Endothelial cell of umbilical vein (primary cell): ENCODE measurements around the gene GDF2. TPM values are rescaled to one million over a fixed set of nuclear protein-coding genes. Genes with fewer than 3 reads are reported as not detected.

ENCODE experiments used
- BruUV-seq: library from RNA; stranded (reverse); fragments of 400-500 nt; replicated peaks from 2 replicates; lab custom pipeline; 2021; lab: Mats Ljungman, UMichigan
- CTCF ChIA-PET: fragments of 300-600, 350-600 bp; sonication (Branson Sonifier 250); formaldehyde crosslinking; loops from one replicate; lab custom pipeline; 2021; ENCODE audit warnings: antibody characterized with exemption, inconsistent platforms; lab: Charles Lee
- POLR2A ChIA-PET: fragments of 300-600, 350-600 bp; sonication (Branson Sonifier 250); formaldehyde crosslinking; loops from one replicate; lab custom pipeline; 2021; ENCODE audit warnings: antibody characterized with exemption, inconsistent platforms; lab: Charles Lee
- DNase-seq: peaks from one replicate; pipeline ENCODE4 v3.0.0-alpha.2; 2011; ENCODE audit warnings: low read depth, low spot score
- FAIRE-seq: peaks from 2 replicates; lab custom pipeline; 2011; peaks lifted over from hg19 to GRCh38; lab: Jason Lieb, UNC
- H2AFZ ChIP-seq: 2 replicates; pipeline ENCODE4 v1.6.0; 2012; ENCODE audit warnings: low read depth, low read length, control low read depth, inconsistent platforms
- H3K27ac ChIP-seq: 2 replicates; pipeline ENCODE4 v1.5.1; 2011; ENCODE audit warnings: low read depth, mild to moderate bottlenecking, control low read depth, low read length, moderate library complexity; ENCODE audit not compliant: insufficient read depth
- H3K27me3 ChIP-seq, 2 experiments: 2 replicates each; pipeline versions ENCODE4 v1.6.0 to v1.6.1; 2011; ENCODE audit warnings: low read length in 2 of 2, mixed read lengths in 1 of 2; ENCODE audit not compliant: control insufficient read depth in 2 of 2, insufficient read depth in 2 of 2
- H3K36me3 ChIP-seq, 2 experiments: 2 replicates in 1 of 2; 3 replicates in 1 of 2; pipeline ENCODE4 v1.5.1; 2011; ENCODE audit warnings: low read length in 2 of 2, mild to moderate bottlenecking in 1 of 2, moderate library complexity in 1 of 2; ENCODE audit not compliant: control insufficient read depth in 2 of 2, insufficient read depth in 2 of 2; ENCODE audit errors: extremely low read depth in 1 of 2
- H3K4me1 ChIP-seq: 3 replicates; pipeline ENCODE4 v1.5.1; 2011; ENCODE audit warnings: mild to moderate bottlenecking, low read length; ENCODE audit not compliant: control insufficient read depth, insufficient read depth; ENCODE audit errors: extremely low read depth
- H3K4me2 ChIP-seq: 2 replicates; pipeline ENCODE4 v1.6.1; 2011; ENCODE audit warnings: low read length, control low read depth, mixed read lengths; ENCODE audit not compliant: insufficient read depth
- H3K4me3 ChIP-seq, 3 experiments: fragments of 200-600 bp in 1 of 3; sonication (generic), shearing (Covaris generic) in 1 of 3; replicated peaks in 1 of 3; 2 replicates each; pipeline ENCODE4 v1.5.1; 2011 to 2016; ENCODE audit warnings: control low read depth in 3 of 3, low read length in 3 of 3, mild to moderate bottlenecking in 2 of 3, inconsistent platforms in 1 of 3, low read depth in 1 of 3, moderate library complexity in 1 of 3; ENCODE audit not compliant: insufficient read depth in 1 of 3
- H3K79me2 ChIP-seq: 2 replicates; pipeline ENCODE4 v1.6.0; 2012; ENCODE audit warnings: low read length, inconsistent platforms; ENCODE audit not compliant: control insufficient read depth, insufficient read depth
- H3K9ac ChIP-seq: replicated peaks from 2 replicates; pipeline ENCODE3; 2011; ENCODE audit warnings: low read length, control low read depth; ENCODE audit not compliant: insufficient read depth; ENCODE audit errors: extremely low read depth
- H3K9me1 ChIP-seq: replicated peaks from 3 replicates; pipeline ENCODE4 v1.6.0; 2011; ENCODE audit warnings: mild to moderate bottlenecking, low read length; ENCODE audit not compliant: control insufficient read depth, insufficient read depth; ENCODE audit errors: extremely low read depth
- H3K9me3 ChIP-seq: replicated peaks from 2 replicates; pipeline ENCODE4 v1.5.1; 2012; ENCODE audit warnings: low read length, inconsistent platforms; ENCODE audit not compliant: control insufficient read depth, insufficient read depth
- H4K20me1 ChIP-seq: replicated peaks from 2 replicates; pipeline ENCODE3; 2011; ENCODE audit warnings: mild to moderate bottlenecking, low read length; ENCODE audit not compliant: control insufficient read depth, insufficient read depth; ENCODE audit errors: extremely low read depth
- EZH2 ChIP-seq: IDR thresholded peaks from 2 replicates; pipeline ENCODE4 v1.6.1; 2012; ENCODE audit warnings: borderline replicate concordance, low read depth, mild to moderate bottlenecking, moderate library complexity, low read length, inconsistent platforms; ENCODE audit not compliant: severe bottlenecking
- FOS ChIP-seq: IDR thresholded peaks from 2 replicates; pipeline ENCODE4 v1.6.1; 2011; ENCODE audit warnings: mild to moderate bottlenecking, low read length, moderate library complexity, borderline replicate concordance; ENCODE audit not compliant: insufficient read depth
- MYC ChIP-seq: IDR thresholded peaks from one replicate; pipeline ENCODE4 v1.6.1; 2011; ENCODE audit warnings: mild to moderate bottlenecking, low read depth, low read length
- POLR2A ChIP-seq: IDR thresholded peaks from 2 replicates; pipeline ENCODE4 v1.6.1; 2012; ENCODE audit warnings: low read depth, mild to moderate bottlenecking, control low read depth, low read length
- POLR2AphosphoS5 ChIP-seq: IDR thresholded peaks from 2 replicates; pipeline ENCODE4 v1.6.1; 2012; ENCODE audit warnings: low read depth, mild to moderate bottlenecking, control low read depth, low read length, moderate library complexity; ENCODE audit not compliant: insufficient read depth
- dilution Hi-C: fragments of 300-500 bp; cut with MboI; formaldehyde crosslinking; loops from one replicate; pipeline ENCODE4 v1.15.0; 2019; ENCODE audit warnings: low sequenced_read_pairs; ENCODE audit not compliant: extremely low pct_ligation_motif_present
- intact Hi-C: fragments of 100-400 bp; cut with micrococcal nuclease; formaldehyde crosslinking; loops from one replicate; pipeline ENCODE4 v1.10.0; 2022
- polyA plus RNA-seq, 4 experiments: library from polyadenylated mRNA; depleted of rRNA in 3 of 4; stranded (reverse) in 3 of 4; unstranded in 1 of 4; fragments of >200 nt; gene quantifications; 2 replicates each; pipeline versions ENCODE4 v1.2.1 to v1.2.3, GENCODE V29; 2011 to 2012; ENCODE audit warnings: missing spikeins in 1 of 4
- total RNA-seq: library from RNA; stranded (reverse); gene quantifications from 2 replicates; pipeline ENCODE4 v1.2.3, GENCODE V29; 2021
- TF ChIP-seq, protein P1 (sequence below): IDR thresholded peaks from 2 replicates; pipeline ENCODE4 v1.6.1; 2011; ENCODE audit not compliant: insufficient read depth, insufficient read length

GDF2 gene
- total and polyA plus RNA-seq, 2 donors (not counting 3 experiments of a cell fraction or from before 2014, with no cell fraction given): not detected

GRCh38 chr10:47351899-47352815 lies 29.9 kb downstream of the GDF2 start:
- no peak overlapping the region for H3K4me3 ChIP-seq
- H3K27me3 ChIP-seq: no peaks in the 10 kb centered on the region
- intact Hi-C loops (no loop called here), dilution Hi-C loops (no loop called here)
- H3K4me2 ChIP-seq: no peak overlapping the region
- no peaks in the 10 kb centered on the region for H3K9me1 ChIP-seq
- FAIRE-seq (no peak), DNase-seq (no peak)
- TF ChIP-seq POLR2A (no peak), POLR2AphosphoS5 (no peak), EZH2 (no peak)
- TF ChIP-seq, protein P1, sequence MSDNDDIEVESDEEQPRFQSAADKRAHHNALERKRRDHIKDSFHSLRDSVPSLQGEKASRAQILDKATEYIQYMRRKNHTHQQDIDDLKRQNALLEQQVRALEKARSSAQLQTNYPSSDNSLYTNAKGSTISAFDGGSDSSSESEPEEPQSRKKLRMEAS: no peak
- no peak overlapping the region for H3K27ac ChIP-seq
- no peaks in the 10 kb centered on the region for H4K20me1 ChIP-seq
- POLR2A ChIA-PET: no interaction called here
- no peaks in the 10 kb centered on the region for H3K36me3 ChIP-seq
- no peaks in the 10 kb centered on the region for H3K79me2 ChIP-seq
- no peaks in the 10 kb centered on the region for H3K4me1 ChIP-seq
- H3K9me3 ChIP-seq: no peaks in the 10 kb centered on the region
- CTCF ChIA-PET: interaction anchor here (1.1 to 2.9 kb wide), 3 partner anchors 12 to 13 kb away, joined by 4 to 14 read pairs (median 5); no protein-coding TSS in a partner anchor
- no peak overlapping the region for H2AFZ ChIP-seq
- no TSS peak for BruUV-seq
- H3K9ac ChIP-seq: no peak overlapping the region

DNA sequence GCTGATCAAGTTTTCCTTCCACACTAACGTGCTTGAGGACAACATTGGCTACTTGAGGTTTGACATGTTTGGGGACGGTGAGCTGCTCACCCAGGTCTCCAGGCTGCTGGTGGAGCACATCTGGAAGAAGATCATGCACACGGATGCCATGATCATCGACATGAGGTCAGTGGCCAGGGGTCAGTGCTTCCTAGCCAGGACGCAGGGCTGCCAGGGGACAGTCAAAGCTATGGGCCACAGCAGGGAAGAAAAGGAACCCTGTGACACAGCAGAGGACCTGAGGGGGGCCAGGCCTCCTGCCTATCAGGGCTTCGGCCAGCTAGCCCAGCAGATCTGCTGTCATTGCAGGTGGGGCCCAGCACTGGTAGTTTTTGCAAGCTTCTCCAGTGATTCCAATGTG lies 31.1 kb downstream of the GDF2 start:
- no TSS peak for BruUV-seq
- Histone ChIP-seq H3K27me3 (no peaks in the 10 kb centered on the region), H3K36me3 (no peaks in the 10 kb centered on the region), H3K27ac (no peak overlapping the region), H2AFZ (no peak overlapping the region), H4K20me1 (no peaks in the 10 kb centered on the region), H3K9me1 (no peaks in the 10 kb centered on the region), H3K4me2 (no peak overlapping the region), H3K9ac (no peak overlapping the region), H3K4me3 (no peak overlapping the region), H3K4me1 (no peaks in the 10 kb centered on the region), H3K9me3 (no peaks in the 10 kb centered on the region), H3K79me2 (no peaks in the 10 kb centered on the region)
- DNase-seq (no peak), FAIRE-seq (no peak)
- POLR2A ChIA-PET: no interaction called here
- dilution Hi-C loops: no loop called here
- no peak for TF ChIP-seq POLR2A
- no peak for TF ChIP-seq EZH2
- TF ChIP-seq MYC: no peak
- TF ChIP-seq FOS: no peak
- CTCF ChIA-PET: interaction anchor here (2.1 to 2.9 kb wide), 2 partner anchors 12 to 13 kb away, joined by 5 to 14 read pairs; no protein-coding TSS in a partner anchor
- intact Hi-C loops: no loop called here
